CD4-positive, alpha-beta T cell (primary cell): ENCODE measurements around the gene KRTAP12-3. TPM values are rescaled to one million over a fixed set of nuclear protein-coding genes. Genes with fewer than 3 reads are reported as not detected.
"Not testable (repeated sequence)": the region's sequence is repeated elsewhere in the genome, so short reads cannot be mapped to it uniquely, and the experiment has no call there.

Source experiments
- ATAC-seq: fragments of 200-7000 bp; cut with Tn5 transposase; one replicate; pipeline ENCODE4 v1.10.0; 2022; ENCODE audit warnings: mild to moderate bottlenecking; ENCODE audit not compliant: poor library complexity
- CTCF ChIA-PET: fragments of 350-600 bp; sonication (Branson Sonifier 250); formaldehyde crosslinking; loops from one replicate; lab custom pipeline; 2021; ENCODE audit warnings: antibody characterized with exemption, inconsistent platforms; lab: Charles Lee
- POLR2A ChIA-PET: fragments of 350-600 bp; sonication (Branson Sonifier 250); formaldehyde crosslinking; loops from one replicate; lab custom pipeline; 2021; ENCODE audit warnings: antibody characterized with exemption, inconsistent platforms; lab: Charles Lee
- DNase-seq, 14 experiments: peaks; one replicate each; pipeline ENCODE4 v3.0.0-alpha.2; 2013 to 2020; ENCODE audit warnings: mixed read lengths in 2 of 14
- H3K27ac ChIP-seq, 2 donors: one replicate each; pipeline versions ENCODE4 v1.5.1 to v1.7.0; 2013; ENCODE audit warnings: low read length in 2 of 2, low read depth in 1 of 2, mild to moderate bottlenecking in 1 of 2
- H3K27me3 ChIP-seq, 2 experiments: 1 replicate in 1 of 2; 2 replicates in 1 of 2; pipeline versions ENCODE4 v1.6.1 to v1.7.0; 2013; ENCODE audit warnings: low read length in 2 of 2, control low read depth in 1 of 2, mild to moderate bottlenecking in 1 of 2, moderate library complexity in 1 of 2; ENCODE audit not compliant: insufficient read depth in 2 of 2, control insufficient read depth in 1 of 2
- H3K36me3 ChIP-seq: one replicate; pipeline ENCODE4 v1.6.1; 2013; ENCODE audit warnings: low read length, control low read depth; ENCODE audit not compliant: insufficient read depth
- H3K4me1 ChIP-seq: one replicate; pipeline ENCODE4 v1.6.1; 2013; ENCODE audit warnings: low read length, control low read depth; ENCODE audit not compliant: insufficient read depth
- H3K4me3 ChIP-seq: one replicate; pipeline ENCODE4 v1.5.1; 2013; ENCODE audit warnings: mild to moderate bottlenecking, low read length, moderate library complexity
- H3K9me3 ChIP-seq, 2 experiments: 1 replicate in 1 of 2; 2 replicates in 1 of 2; pipeline versions ENCODE4 v1.6.1 to v1.7.0; 2013; ENCODE audit warnings: low read length in 2 of 2, mild to moderate bottlenecking in 2 of 2, control low read depth in 1 of 2, moderate library complexity in 1 of 2; ENCODE audit not compliant: control insufficient read depth in 1 of 2, insufficient read depth in 1 of 2
- H3K27ac Mint-ChIP-seq: one replicate; pipeline ENCODE4 v1.8.0; 2020; ENCODE audit warnings: mixed read lengths
- H3K27me3 Mint-ChIP-seq: one replicate; pipeline ENCODE4 v1.8.0; 2021; ENCODE audit warnings: mixed read lengths
- H3K36me3 Mint-ChIP-seq: one replicate; pipeline ENCODE4 v1.8.0; 2021; ENCODE audit warnings: low read depth, mixed read lengths
- H3K4me1 Mint-ChIP-seq: one replicate; pipeline ENCODE4 v1.8.0; 2021; ENCODE audit warnings: low read depth, mixed read lengths
- H3K4me3 Mint-ChIP-seq: one replicate; pipeline ENCODE4 v1.8.0; 2020; ENCODE audit warnings: mild to moderate bottlenecking, mixed read lengths
- H3K9me3 Mint-ChIP-seq: one replicate; pipeline ENCODE4 v1.8.0; 2020; ENCODE audit warnings: mixed read lengths
- CTCF ChIP-seq: fragments of 200-600 bp; IDR thresholded peaks from one replicate; pipeline ENCODE4 v1.8.0; 2022; ENCODE audit warnings: antibody characterized with exemption, mild to moderate bottlenecking
- intact Hi-C, 2 experiments: fragments of 100-400 bp; cut with DNase I in 1 of 2; cut with micrococcal nuclease in 1 of 2; formaldehyde crosslinking; loops; one replicate each; pipeline versions ENCODE4 v1.15.1 to v1.9.0; 2023 to 2025; cut with DNase I, micrococcal nuclease
- polyA plus RNA-seq, 2 donors: library from polyadenylated mRNA; unstranded; fragments of 120-200 nt; gene quantifications; one replicate each; pipeline ENCODE4 v1.2.1, GENCODE V29; 2013
- total RNA-seq, 174 experiments: library from RNA in 2 of 174; stranded (reverse) in 2 of 174; gene quantifications; one replicate each; pipeline ENCODE4 v1.2.3 and lab custom pipeline; 2021 to 2026

KRTAP12-3 gene, protein sequence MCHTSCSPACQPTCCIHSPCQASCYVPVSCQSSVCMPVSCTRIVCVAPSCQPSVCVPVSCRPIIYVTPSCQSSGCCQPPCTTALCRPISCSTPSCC
- total RNA-seq (not detected), total RNA-seq (lab: John Stamatoyannopoulos, UW) (0 to 0.55 (median 0) reads per million in 172 experiments)
- not detected for polyA plus RNA-seq (2013, experiment 1 of 2)
- not detected for polyA plus RNA-seq (2013, experiment 2 of 2)

- no peaks in the 10 kb centered on the region for H3K36me3 ChIP-seq
- H3K27me3 Mint-ChIP-seq = no peaks in the 10 kb centered on the region
- DNase-seq (peak; percentile 33 to 94 (median 60)), ATAC-seq (peak; percentile 66)
- intact Hi-C loops = loop anchor here in 1 of 2 experiments (2.0 to 5.0 kb wide), 3 partner anchors 35 to 111 kb away; no protein-coding TSS in a partner anchor
- peaks cover 42% of the 10 kb centered on the region for H3K36me3 Mint-ChIP-seq
- peaks cover 14 to 38% of the 10 kb centered on the region in 2 experiments for H3K9me3 ChIP-seq
- ChIA-PET POLR2A (interaction anchor here (0.6 to 2.1 kb wide), 22 partner anchors 9 to 422 kb away, joined by 3 to 40 read pairs (median 4); partner anchors contain the start of genes KRTAP12-2, PTTG1IP and TSPEAR), CTCF (interaction anchor here (0.9 kb wide), 1 partner anchor 59 kb away, joined by 3 read pairs; no protein-coding TSS in a partner anchor)
- H3K4me1 Mint-ChIP-seq = peaks cover 61% of the 10 kb centered on the region
- TF ChIP-seq CTCF = no peak
- H3K4me3 Mint-ChIP-seq = peak within 1 kb of the TSS; percentile 43
- peak within 1 kb of the TSS; percentile 8 for H3K4me3 ChIP-seq
- peak within 1 kb of the TSS; percentile 73 to 75 for H3K27ac ChIP-seq
- peaks cover 25% of the 10 kb centered on the region for H3K9me3 Mint-ChIP-seq
- H3K4me1 ChIP-seq = peaks cover 61% of the 10 kb centered on the region
- H3K27me3 ChIP-seq = no peaks in the 10 kb centered on the region
- H3K27ac Mint-ChIP-seq = peak within 1 kb of the TSS; percentile 92
These were observed at the start of gene KRTAP12-3 for GRCh38 chr21:44657635-44658540. KRTAP12-3 (plus strand) TSS chr21:44657932; CDS start chr21:44657980, 48 bp downstream.

GRCh38 chr21:44609193-44609592 lies 48.5 kb upstream of the KRTAP12-3 start:
- Histone ChIP-seq H3K36me3 (no peaks in the 10 kb centered on the region), H3K4me1 (no peaks in the 10 kb centered on the region), H3K9me3 (peaks cover 22 to 26% of the 10 kb centered on the region in 2 experiments), H3K27ac (no peak overlapping the region), H3K4me3 (no peak overlapping the region), H3K27me3 (no peaks in the 10 kb centered on the region)
- POLR2A ChIA-PET = no interaction called here
- peaks cover 4% of the 10 kb centered on the region for H3K27me3 Mint-ChIP-seq
- no peak for TF ChIP-seq CTCF
- ATAC-seq = no peak
- H3K36me3 Mint-ChIP-seq = no peaks in the 10 kb centered on the region
- H3K4me1 Mint-ChIP-seq = no peaks in the 10 kb centered on the region
- intact Hi-C loops = no loop called here
- no peak overlapping the region for H3K4me3 Mint-ChIP-seq
- CTCF ChIA-PET = no interaction called here
- no peak overlapping the region for H3K27ac Mint-ChIP-seq
- peaks cover 10% of the 10 kb centered on the region for H3K9me3 Mint-ChIP-seq
- DNase-seq = no peak

DNA sequence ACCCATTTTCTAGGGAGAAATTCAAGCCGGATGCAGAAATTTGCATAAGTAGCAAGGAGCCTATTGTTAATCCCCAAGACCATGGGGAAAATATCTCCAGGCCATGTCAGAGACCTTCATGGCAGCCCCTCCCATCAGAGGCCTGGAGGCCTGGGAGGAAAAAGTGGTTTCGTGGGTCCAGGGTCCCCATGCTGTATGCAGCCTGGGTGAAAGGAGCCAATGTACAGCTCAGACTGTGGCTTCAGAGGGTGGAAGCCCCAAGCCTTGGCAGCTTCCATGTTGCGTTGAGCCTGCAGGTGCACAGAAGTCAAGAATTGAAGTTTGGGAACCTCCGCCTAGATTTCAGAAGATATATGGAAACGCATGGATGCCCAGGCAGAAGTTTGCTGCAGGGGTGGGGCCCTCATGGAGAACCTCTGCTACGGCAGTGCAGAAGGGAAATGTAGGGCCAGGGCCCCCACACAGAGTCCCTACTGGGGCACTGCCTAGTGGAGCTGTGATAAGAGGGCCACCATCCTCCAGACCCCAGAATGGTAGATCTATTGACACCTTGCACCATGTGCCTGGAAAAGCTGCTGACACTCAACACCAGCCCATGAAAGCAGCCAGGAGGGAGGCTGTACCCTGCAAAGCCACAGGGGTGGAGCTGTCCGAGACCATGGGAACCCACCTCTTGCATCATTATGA lies 47.4 kb upstream of the KRTAP12-3 start:
- H3K36me3 Mint-ChIP-seq, H3K27me3 ChIP-seq, H3K36me3 ChIP-seq, H3K27me3 Mint-ChIP-seq, H3K9me3 Mint-ChIP-seq, POLR2A ChIA-PET, H3K4me3 ChIP-seq, H3K4me3 Mint-ChIP-seq, H3K27ac Mint-ChIP-seq, H3K4me1 Mint-ChIP-seq, CTCF ChIA-PET, ATAC-seq, H3K4me1 ChIP-seq, DNase-seq, H3K27ac ChIP-seq: not testable (repeated sequence)
- H3K9me3 ChIP-seq = peaks cover 22 to 26% of the 10 kb centered on the region in 2 experiments
- intact Hi-C loops = loop anchor here in 1 of 2 experiments (10.0 kb wide), 1 partner anchor 65 kb away; the partner anchor contains the start of gene KRTAP10-1
